HEK293T (cell line): ENCODE data around the gene GNB4.

Source experiments
- LEF1 ChIP-seq: fragments of 450-650 bp; IDR thresholded peaks from 2 replicates; pipeline ENCODE4 v1.6.1; 2017; ENCODE audit warnings: mild to moderate bottlenecking, borderline replicate concordance
- SP1 ChIP-seq: fragments of 450-650 bp; IDR thresholded peaks from 2 replicates; pipeline ENCODE4 v1.6.1; 2017

GRCh38 chr3:179348325-179349013, 102.8 kb downstream of the GNB4 start:
- TF ChIP-seq LEF1 (no peak), SP1 (no peak)
